Measurements from ENCODE around the gene DOK6.
A peak's percentile ranks its signal among the peaks of the same experiment; 100 is the strongest.

DOK6 gene

GRCh38 chr18:69408522-69408921, 7.8 kb downstream of the DOK6 start:
- DNase-seq: no peak
- in situ Hi-C loops (cut with HindIII; ENCODE audit: low pct_ligation_motif_present, low pct_unique_long_range_greater_than_20kb, low sequenced_read_pairs): no loop called here

GRCh38 chr18:69411199-69411598, 10.5 kb downstream of the DOK6 start:
- DNase-seq: no peak
- in situ Hi-C loops (cut with HindIII; ENCODE audit: low pct_ligation_motif_present, low pct_unique_long_range_greater_than_20kb, low sequenced_read_pairs): no loop called here

GRCh38 chr18:69414184-69414583, 13.5 kb downstream of the DOK6 start:
- in situ Hi-C loops (cut with HindIII; ENCODE audit: low pct_ligation_motif_present, low pct_unique_long_range_greater_than_20kb, low sequenced_read_pairs): no loop called here
- DNase-seq: no peak

GRCh38 chr18:69432847-69433246, 32.2 kb downstream of the DOK6 start:
- in situ Hi-C loops (cut with HindIII; ENCODE audit: low pct_ligation_motif_present, low pct_unique_long_range_greater_than_20kb, low sequenced_read_pairs): no loop called here
- no peak for DNase-seq

DNA sequence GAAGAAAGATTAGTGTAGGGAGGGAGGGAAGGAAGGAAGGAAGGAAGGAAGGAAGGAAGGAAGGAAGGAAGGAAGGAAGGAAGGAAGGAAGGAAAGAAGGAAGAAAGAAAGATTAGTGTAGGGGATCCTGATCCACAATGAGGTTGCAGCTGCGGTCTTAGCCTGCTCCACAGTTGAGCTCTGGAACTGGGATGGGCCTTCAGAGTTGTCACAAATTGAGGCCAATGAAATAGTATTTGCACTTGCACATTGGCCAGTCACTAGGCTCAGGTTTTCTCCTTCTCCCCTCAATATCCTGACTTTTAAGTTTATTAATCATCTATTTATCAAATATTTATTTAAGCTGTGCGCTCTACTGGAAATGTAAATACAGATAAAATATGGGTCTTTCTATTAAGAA, 34.3 kb downstream of the DOK6 start:
- DNase-seq: no peak
- in situ Hi-C loops (cut with HindIII; ENCODE audit: low pct_ligation_motif_present, low pct_unique_long_range_greater_than_20kb, low sequenced_read_pairs): no loop called here

DNA sequence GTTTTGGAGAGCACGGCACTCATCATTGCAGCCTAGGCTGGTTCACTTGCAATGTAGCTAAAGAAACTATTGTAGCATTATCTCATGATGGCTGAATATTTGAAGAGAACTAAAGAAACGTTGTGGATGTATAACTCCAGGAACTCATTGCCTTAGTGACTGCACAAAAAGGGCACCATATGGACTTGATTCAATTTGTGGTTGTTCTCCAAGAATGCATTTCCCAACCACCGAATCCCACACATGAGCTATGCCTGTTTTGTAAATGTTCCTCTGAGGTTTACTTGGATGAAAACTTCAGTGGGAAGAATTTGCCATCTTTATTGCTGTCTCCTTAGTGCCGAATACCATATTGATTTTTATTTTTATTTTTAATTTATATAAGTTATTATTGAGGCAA, 43.5 kb downstream of the DOK6 start:
- DNase-seq: no peak
- in situ Hi-C loops (cut with HindIII; ENCODE audit: low pct_ligation_motif_present, low pct_unique_long_range_greater_than_20kb, low sequenced_read_pairs): no loop called here

GRCh38 chr18:69447886-69448285, 47.2 kb downstream of the DOK6 start:
- in situ Hi-C loops (cut with HindIII; ENCODE audit: low pct_ligation_motif_present, low pct_unique_long_range_greater_than_20kb, low sequenced_read_pairs): no loop called here
- DNase-seq: no peak

DNA sequence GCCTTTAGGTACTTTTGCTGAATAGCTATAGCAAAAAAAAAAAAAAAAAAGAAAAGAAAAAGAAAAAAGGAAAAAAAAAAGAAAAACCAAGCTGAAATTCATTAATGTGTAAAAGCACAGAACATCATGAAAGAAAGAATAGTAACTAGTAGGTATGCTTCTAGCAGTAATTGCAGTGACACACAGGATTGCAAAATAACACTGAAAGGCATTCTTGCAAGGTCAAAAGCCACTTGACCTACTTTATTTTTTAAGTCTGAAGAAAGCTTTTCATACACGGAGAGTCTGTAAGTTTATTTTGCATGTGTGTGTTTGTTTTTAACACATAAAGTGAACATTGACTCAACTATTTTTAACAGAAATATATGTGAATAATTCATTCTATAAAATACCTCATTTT, 54.4 kb downstream of the DOK6 start:
- in situ Hi-C loops (cut with HindIII; ENCODE audit: low pct_ligation_motif_present, low pct_unique_long_range_greater_than_20kb, low sequenced_read_pairs): no loop called here
- DNase-seq: no peak

DNA sequence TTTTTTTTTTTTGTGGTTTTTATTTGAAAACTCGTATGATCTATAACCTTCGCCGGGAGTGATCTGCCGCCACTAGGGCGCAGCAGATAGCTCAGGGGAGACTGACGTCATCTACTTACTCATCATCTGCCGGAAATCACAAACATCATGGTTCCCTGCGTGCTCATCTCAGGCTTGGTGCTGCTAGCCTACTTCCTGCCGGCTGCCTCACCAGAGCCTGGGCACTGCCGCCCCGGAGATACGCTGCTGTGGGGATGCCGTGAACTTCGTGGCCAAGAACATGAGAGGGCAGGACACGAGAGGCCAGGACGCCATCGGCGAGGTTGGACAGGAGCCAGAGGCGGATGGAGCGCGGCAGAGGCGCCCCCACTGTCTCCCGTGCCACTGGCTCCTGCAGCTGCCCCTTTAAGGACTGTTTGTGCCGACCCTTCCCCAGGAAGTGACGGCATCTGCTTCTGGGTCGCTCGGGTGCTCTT, 68.8 kb downstream of the DOK6 start:
- in situ Hi-C loops (cut with HindIII; ENCODE audit: low pct_ligation_motif_present, low pct_unique_long_range_greater_than_20kb, low sequenced_read_pairs): no loop called here
- peak; percentile 13 for DNase-seq

- DNase-seq: no peak
- in situ Hi-C loops (cut with HindIII; ENCODE audit: low pct_ligation_motif_present, low pct_unique_long_range_greater_than_20kb, low sequenced_read_pairs): no loop called here
Measured at GRCh38 chr18:69480460-69480859, 79.8 kb downstream of the DOK6 start.

DNA sequence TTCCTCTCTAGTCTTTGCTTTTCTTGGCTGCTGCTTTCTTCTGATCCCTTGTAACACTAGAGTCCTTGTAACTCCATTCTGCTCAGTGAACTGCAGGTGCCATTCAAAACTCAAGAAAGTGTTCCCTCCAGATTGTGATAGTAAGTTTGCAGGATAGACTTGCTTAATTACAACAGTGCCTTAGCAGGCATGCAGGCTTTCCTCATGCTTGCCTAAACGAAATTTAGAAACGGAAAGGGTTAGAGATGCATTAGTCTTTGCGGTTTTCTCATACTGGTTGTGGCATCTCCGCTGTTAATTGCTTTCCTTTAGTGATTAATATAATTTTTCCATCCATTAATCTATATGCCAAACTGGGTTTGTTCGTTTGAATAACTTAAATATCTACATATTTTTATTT, 82.9 kb downstream of the DOK6 start:
- in situ Hi-C loops (cut with HindIII; ENCODE audit: low pct_ligation_motif_present, low pct_unique_long_range_greater_than_20kb, low sequenced_read_pairs): no loop called here

DNA sequence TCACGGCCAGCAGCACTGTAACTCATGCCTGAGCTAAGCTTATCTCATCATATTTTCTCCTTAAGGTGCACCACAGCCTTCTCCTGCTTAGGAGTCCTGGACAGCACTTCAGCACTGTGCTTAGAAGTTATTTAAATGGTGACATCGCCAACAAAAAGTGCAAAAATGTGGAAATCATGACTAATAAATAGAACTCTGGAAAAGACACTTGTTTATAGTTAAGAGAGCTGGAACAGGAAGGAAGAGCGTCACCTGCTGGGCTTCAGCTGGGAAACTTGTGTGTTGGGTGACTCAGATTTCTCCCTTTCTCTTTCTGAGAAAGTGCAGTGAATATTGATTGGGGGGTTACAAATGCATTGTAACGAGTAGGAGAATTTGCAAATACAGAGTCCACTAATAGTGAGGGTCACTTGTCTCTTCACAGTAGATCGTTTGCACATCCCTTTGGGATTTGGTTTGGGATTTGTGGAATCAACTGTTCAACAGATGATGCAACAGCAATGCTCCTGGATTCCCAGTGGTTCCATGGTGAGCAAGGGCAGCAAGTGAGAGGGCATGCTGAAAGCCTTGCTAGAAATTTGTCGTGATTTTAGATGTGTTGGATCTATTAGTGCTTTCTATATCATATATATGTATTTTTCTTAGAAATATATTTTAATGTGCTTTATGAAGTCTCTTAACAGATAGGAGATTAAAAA, 84.2 kb downstream of the DOK6 start:
- peak; percentile 19 for DNase-seq
- in situ Hi-C loops (cut with HindIII; ENCODE audit: low pct_ligation_motif_present, low pct_unique_long_range_greater_than_20kb, low sequenced_read_pairs): no loop called here

More for the DNA sequence above, 82.9 kb downstream of the DOK6 start:
- DNase-seq: no peak

DNA sequence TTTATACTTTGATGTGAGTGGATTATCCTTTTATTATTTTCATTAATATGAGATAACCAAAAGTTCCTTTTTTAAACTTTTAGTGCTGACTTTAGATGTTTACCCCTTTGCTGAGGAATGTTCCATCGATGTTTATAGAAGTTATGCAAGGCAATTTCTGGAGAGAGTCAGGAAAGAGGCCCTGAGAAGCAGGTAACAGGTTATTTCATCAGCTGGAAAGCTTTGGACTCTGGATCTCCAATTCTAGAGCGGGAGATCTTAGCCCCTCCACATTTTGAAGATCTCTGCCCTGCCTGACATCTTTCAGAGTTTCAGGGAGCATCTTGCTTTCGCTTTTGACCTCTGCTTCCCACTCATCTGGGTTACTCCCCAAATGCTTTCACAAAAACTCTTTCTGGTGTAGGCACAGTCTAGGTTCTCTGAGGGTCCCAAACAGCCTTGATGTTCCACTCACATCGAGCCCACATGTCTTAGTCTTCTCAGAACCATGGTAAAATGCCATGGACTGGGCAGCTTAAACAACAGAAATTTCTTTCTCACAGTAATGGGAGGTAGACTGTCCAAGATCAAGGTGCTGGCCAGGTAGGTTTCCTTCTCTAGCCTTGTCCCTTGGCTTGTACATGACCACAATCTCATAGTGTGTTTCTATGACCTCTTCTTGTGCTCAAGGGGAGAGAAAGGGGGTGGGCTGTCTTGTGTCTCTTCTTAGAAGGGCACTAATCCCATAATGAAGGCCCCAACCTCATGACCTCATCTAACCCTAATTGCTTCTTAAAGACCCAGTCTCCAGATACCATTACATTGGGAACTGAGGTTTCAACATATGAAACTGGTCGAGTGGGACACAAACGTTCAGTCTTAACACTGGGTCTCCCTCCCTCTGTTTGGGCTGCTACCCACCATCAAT, 87.1 kb downstream of the DOK6 start:
- no peak for DNase-seq
- in situ Hi-C loops (cut with HindIII; ENCODE audit: low pct_ligation_motif_present, low pct_unique_long_range_greater_than_20kb, low sequenced_read_pairs): no loop called here

GRCh38 chr18:69490072-69490471, 89.4 kb downstream of the DOK6 start:
- in situ Hi-C loops (cut with HindIII; ENCODE audit: low pct_ligation_motif_present, low pct_unique_long_range_greater_than_20kb, low sequenced_read_pairs): no loop called here
- DNase-seq: no peak

DNA sequence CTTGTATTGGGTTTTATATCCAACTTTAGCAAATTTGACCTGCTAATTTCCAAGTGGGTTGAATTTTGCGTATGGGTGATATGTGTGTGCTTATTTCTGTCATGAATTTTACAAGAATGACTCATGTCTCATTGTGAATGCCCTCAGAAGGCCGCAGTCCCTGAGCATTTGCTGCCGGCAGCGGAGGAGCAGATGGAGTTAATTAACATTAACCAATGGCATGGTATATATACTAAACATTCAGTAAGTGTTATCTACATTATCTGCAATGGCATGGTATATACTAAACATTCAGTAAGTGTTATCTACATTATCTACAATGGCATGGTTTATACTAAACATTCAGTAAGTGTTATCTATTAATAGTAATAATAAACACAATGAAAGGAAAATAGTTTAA, 90.1 kb downstream of the DOK6 start:
- in situ Hi-C loops (cut with HindIII; ENCODE audit: low pct_ligation_motif_present, low pct_unique_long_range_greater_than_20kb, low sequenced_read_pairs): no loop called here
- no peak for DNase-seq

GRCh38 chr18:69491576-69491975, 90.9 kb downstream of the DOK6 start:
- in situ Hi-C loops (cut with HindIII; ENCODE audit: low pct_ligation_motif_present, low pct_unique_long_range_greater_than_20kb, low sequenced_read_pairs): no loop called here
- no peak for DNase-seq

DNA sequence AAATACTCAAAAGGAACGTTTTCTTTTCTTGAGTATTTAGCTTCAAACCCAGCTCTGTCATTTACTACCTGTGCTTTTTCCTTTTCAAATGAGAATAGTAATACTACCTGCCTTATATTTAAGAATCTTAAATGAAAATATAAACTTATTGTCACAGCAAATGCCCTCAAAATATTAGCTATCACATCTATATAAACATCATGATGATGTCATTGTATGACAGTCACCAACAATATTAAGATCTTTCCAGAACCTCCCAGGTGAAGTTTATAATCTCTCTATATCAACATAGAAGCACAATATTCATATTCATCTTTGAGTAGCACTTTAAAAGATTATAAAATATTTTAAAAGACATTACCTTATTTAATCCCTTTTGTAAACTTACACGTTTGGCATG, 92.2 kb downstream of the DOK6 start:
- no peak for DNase-seq
- in situ Hi-C loops (cut with HindIII; ENCODE audit: low pct_ligation_motif_present, low pct_unique_long_range_greater_than_20kb, low sequenced_read_pairs): no loop called here

DNA sequence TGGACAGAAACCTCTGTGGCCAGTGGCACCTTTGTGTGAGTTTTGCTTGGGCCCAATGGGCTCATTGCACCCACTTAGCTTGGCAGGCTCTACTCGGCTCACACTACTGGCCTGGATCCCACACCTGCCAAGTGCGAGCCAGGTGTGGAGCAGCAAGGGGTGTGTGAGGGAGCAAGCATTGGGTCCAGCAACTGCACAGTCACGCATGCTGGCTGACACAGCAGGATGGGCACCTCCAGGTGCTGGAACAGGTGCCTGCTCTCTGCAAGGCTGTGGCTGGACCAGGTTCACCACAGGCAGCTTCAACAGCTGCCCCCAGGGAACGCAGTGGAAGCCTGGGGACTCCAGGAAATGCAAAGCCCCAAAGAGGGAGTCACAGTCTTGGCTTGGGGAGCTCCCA, 94.2 kb downstream of the DOK6 start:
- in situ Hi-C loops (cut with HindIII; ENCODE audit: low pct_ligation_motif_present, low pct_unique_long_range_greater_than_20kb, low sequenced_read_pairs): no loop called here
- no peak for DNase-seq

DNA sequence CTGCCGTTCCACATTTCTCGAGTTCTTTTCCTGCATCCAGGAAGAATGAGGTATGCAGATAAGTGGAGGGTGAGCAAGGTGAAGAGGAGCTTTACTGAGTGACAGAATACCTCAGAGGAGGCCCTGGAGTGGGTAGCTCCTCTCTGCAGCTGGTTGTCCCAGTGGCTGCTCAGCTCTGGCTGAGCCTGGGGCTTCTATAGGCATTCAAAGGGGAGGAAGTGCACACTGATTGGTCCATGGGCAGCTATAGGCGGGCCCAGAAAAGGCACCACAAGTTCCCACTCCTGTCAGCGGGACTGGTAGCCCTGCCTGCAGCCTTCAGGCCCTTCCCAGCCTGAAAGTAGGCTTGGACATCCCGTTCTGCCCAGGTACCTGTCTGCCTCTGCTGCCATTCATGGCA, 94.7 kb downstream of the DOK6 start:
- no peak for DNase-seq
- in situ Hi-C loops (cut with HindIII; ENCODE audit: low pct_ligation_motif_present, low pct_unique_long_range_greater_than_20kb, low sequenced_read_pairs): no loop called here

All from ACHN (cell line).